Tibial nerve (tissue), 4 donors: Measurements from ENCODE around the gene DGKD. TPM values are rescaled to one million over a fixed set of nuclear protein-coding genes. Genes with fewer than 3 reads are reported as not detected.

ENCODE experiments used
- DNase-seq, 2 donors: peaks; one replicate each; pipeline ENCODE4 v3.0.0-alpha.2; 2019; ENCODE audit warnings: low spot score in 2 of 2
- H3K27ac ChIP-seq, 4 donors: fragments of 200-600 bp; sonication (generic) in 3 of 4; one replicate each; pipeline ENCODE4 v1.5.1; 2017 to 2019; ENCODE audit warnings: mild to moderate bottlenecking in 1 of 4
- H3K27me3 ChIP-seq, 2 donors: fragments of 200-600 bp; sonication (generic) in 1 of 2; one replicate each; pipeline versions ENCODE4 v1.5.1 to v1.6.0; 2017 to 2019
- H3K36me3 ChIP-seq, 3 donors: fragments of 200-600 bp; sonication (generic); one replicate each; pipeline ENCODE4 v1.5.1; 2018 to 2019
- H3K4me1 ChIP-seq, 4 donors: fragments of 200-600 bp; sonication (generic) in 3 of 4; one replicate each; pipeline ENCODE4 v1.5.1; 2017 to 2019
- H3K4me3 ChIP-seq, 4 donors: fragments of 200-600 bp; sonication (generic) in 3 of 4; one replicate each; pipeline ENCODE4 v1.5.1; 2017 to 2019; ENCODE audit warnings: mild to moderate bottlenecking in 1 of 4, moderate library complexity in 1 of 4
- H3K9me3 ChIP-seq, 4 donors: fragments of 200-600 bp; sonication (generic) in 3 of 4; one replicate each; pipeline ENCODE4 v1.5.1; 2017 to 2019
- EP300 ChIP-seq, 2 donors: sonication (generic); formaldehyde crosslinking; IDR thresholded peaks; one replicate each; pipeline ENCODE4 v1.6.1; 2017; ENCODE audit warnings: antibody characterized with exemption in 2 of 2, mild to moderate bottlenecking in 1 of 2
- POLR2A ChIP-seq, 2 donors: fragments of 450-650 bp; IDR thresholded peaks; one replicate each; pipeline ENCODE4 v1.6.1; 2017; ENCODE audit warnings: antibody characterized with exemption in 2 of 2, mild to moderate bottlenecking in 2 of 2, moderate library complexity in 2 of 2
- WGBS, 2 donors: methylation state at CpG; one replicate each; pipeline ENCODE4 v1.1.5; 2018; 5-methylcytosine and 5-hydroxymethylcytosine counted together
- total RNA-seq, 4 donors: library from RNA; depleted of rRNA; stranded (reverse); fragments of >200 nt; gene quantifications; one replicate each; pipeline ENCODE4 v1.1.0, GENCODE V29; 2016
- TF ChIP-seq, protein P1 (sequence below), 5 experiments: fragments of 200-600 bp in 3 of 5; fragments of 450-650 bp in 2 of 5; sonication (generic) in 3 of 5; IDR thresholded peaks; one replicate each; pipeline ENCODE4 v1.5.1; 2016 to 2019; ENCODE audit warnings: antibody characterized with exemption in 5 of 5, mild to moderate bottlenecking in 3 of 5, moderate library complexity in 2 of 5

The DGKD gene
- total RNA-seq, 4 donors from 2014 or later = 6.5 to 11.7 (median 7.4) TPM

DNA sequence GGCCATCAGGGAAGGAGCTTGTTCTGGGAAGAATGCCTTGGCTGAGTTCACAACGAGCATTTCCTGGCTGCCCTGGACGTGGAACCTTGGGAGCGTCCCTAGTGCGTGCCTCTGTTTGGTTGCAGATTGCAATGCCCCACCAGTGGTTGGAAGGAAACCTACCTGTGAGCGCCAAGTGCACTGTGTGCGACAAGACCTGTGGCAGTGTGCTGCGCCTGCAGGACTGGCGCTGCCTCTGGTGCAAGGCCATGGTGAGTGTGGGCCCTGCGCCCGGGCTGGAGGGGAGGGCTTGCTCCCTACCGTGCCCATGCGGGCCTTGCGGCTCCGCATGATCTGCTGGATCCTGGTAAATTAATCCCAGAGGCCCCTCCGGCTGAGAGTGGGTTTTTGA, 81.9 kb downstream of the DGKD start:
- Histone ChIP-seq H3K27me3 (no peaks in the 10 kb centered on the region), H3K4me3 (no peak overlapping the region), H3K36me3 (peaks cover 0 to 54% (median 3%) of the 10 kb centered on the region in 3 donors), H3K27ac (no peak overlapping the region), H3K9me3 (no peaks in the 10 kb centered on the region), H3K4me1 (no peaks in the 10 kb centered on the region)
- TF ChIP-seq POLR2A (IDR thresholded peaks at IDR 0.05) = no peak
- TF ChIP-seq, protein P1, sequence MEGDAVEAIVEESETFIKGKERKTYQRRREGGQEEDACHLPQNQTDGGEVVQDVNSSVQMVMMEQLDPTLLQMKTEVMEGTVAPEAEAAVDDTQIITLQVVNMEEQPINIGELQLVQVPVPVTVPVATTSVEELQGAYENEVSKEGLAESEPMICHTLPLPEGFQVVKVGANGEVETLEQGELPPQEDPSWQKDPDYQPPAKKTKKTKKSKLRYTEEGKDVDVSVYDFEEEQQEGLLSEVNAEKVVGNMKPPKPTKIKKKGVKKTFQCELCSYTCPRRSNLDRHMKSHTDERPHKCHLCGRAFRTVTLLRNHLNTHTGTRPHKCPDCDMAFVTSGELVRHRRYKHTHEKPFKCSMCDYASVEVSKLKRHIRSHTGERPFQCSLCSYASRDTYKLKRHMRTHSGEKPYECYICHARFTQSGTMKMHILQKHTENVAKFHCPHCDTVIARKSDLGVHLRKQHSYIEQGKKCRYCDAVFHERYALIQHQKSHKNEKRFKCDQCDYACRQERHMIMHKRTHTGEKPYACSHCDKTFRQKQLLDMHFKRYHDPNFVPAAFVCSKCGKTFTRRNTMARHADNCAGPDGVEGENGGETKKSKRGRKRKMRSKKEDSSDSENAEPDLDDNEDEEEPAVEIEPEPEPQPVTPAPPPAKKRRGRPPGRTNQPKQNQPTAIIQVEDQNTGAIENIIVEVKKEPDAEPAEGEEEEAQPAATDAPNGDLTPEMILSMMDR (IDR thresholded peaks at IDR 0.05) = no peak
- TF ChIP-seq EP300 (IDR thresholded peaks at IDR 0.05) = no peak
- WGBS, 2 donors = 93 to 95% methylated on average over 6 to 15 of the region's 15 CpGs
- no peak for DNase-seq

DNA sequence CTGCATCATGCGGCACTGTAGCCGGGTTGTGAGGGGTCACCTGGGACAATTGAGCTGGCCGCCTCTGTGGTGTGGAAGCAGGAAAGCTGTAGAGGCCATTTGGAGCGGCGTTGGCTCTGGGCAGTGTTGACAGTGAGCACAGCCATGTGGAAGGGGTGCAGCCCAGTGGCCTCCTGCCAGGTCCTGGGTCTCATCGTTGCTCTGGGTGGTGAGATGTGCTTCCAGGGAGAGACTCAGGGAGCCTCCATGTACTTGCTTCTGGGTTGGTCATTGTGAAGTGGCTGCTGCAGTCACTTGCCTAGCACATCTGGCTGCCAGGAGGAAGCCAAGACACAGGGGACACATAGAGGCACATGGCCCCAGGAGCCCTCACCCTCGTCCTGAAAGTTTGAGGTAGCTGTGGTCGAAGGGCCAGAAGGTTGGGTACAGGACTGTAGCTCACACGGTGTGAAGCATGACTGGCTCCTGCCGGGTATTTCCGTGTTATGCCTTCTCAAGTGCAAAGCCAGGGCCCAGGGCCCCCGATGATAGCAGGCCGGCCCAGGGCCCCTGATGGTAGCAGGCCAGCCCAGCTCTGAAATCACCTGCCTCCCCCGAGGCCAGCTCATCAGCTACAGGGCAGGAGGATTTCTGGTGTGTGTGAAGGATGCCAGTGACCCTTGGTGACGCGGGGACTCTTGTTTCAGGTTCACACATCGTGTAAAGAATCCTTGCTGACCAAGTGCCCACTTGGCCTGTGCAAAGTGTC, 82.6 kb downstream of the DGKD start:
- no peaks in the 10 kb centered on the region for H3K4me1 ChIP-seq
- H3K27ac ChIP-seq = no peak overlapping the region
- no peaks in the 10 kb centered on the region for H3K9me3 ChIP-seq
- peaks cover 0 to 57% (median 3%) of the 10 kb centered on the region in 3 donors for H3K36me3 ChIP-seq
- DNase-seq = no peak
- H3K27me3 ChIP-seq = no peaks in the 10 kb centered on the region
- H3K4me3 ChIP-seq = no peak overlapping the region
- WGBS, 2 donors = 93% methylated on average over 15 to 16 of the region's 17 CpGs
- no peak for TF ChIP-seq POLR2A (IDR thresholded peaks at IDR 0.05)
- TF ChIP-seq, protein P1 (IDR thresholded peaks at IDR 0.05) = no peak
- TF ChIP-seq EP300 (IDR thresholded peaks at IDR 0.05) = no peak

DNA sequence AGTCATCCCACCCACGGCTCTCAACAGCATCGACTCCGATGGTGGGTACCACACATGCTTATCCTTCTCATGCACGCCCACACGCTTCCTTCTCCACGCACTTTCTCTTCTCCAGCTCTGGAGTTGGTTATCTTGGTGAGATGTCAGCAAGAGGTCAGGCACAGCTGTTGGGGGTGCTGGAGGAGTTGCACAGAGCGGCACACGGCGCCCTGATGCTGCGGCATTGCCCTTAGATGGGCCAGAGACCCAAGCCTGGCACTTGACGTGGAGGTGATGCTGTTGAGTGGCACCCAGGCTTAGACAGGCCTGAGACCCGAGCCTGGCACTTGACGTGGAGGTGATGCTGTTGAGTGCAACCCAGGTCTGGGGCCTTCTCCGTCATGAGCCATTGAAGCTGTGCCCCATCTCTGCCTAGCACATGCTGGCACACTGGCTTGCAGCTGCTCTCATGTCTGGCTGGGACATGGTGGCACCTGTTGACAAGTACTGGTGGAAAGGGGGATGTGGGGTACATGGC, 83.2 kb downstream of the DGKD start:
- 87 to 88% methylated on average over 11 to 14 of the region's 14 CpGs for WGBS, 2 donors
- no peak for DNase-seq
- Histone ChIP-seq H3K27ac (no peak overlapping the region), H3K4me1 (no peaks in the 10 kb centered on the region), H3K4me3 (no peak overlapping the region), H3K9me3 (no peaks in the 10 kb centered on the region), H3K27me3 (no peaks in the 10 kb centered on the region), H3K36me3 (peaks cover 0 to 60% (median 3%) of the 10 kb centered on the region in 3 donors)
- TF ChIP-seq POLR2A (IDR thresholded peaks at IDR 0.05) (no peak), EP300 (IDR thresholded peaks at IDR 0.05) (no peak)
- TF ChIP-seq, protein P1 (IDR thresholded peaks at IDR 0.05) = no peak

DNA sequence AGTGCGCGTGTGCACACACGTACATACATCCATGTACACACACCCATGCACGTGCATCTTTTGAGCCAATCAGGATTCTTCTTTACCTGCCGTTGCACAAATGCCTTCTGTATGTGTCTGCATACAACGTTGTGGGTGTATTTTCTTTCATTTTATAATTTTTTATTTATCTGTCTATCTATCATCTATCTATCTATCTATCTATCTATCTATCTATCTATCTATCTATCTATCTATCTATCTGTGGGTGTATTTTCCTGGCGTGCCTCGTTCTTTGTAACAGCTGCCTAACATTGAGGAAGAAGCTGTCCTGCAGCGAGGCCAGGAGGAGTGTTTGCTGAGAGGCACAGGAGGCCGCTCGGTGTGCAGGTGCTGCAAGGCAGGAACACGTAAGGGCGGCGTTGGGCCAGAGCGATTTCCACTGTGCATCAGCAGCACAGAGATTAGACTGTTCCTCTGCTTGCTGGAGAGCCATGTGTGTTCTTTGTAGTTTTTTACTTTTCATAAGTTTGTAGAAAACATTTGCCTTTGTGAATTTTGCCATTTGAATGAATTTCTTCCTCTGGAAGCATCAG, 84.4 kb downstream of the DGKD start:
- Histone ChIP-seq H3K4me1 (no peaks in the 10 kb centered on the region), H3K36me3 (peaks cover 0 to 60% (median 3%) of the 10 kb centered on the region in 3 donors), H3K9me3 (no peaks in the 10 kb centered on the region), H3K4me3 (no peak overlapping the region), H3K27me3 (no peaks in the 10 kb centered on the region), H3K27ac (no peak overlapping the region)
- DNase-seq = no peak
- WGBS, 2 donors = 92% methylated on average over 15 of the region's 15 CpGs
- TF ChIP-seq, protein P1 (IDR thresholded peaks at IDR 0.05) = no peak
- TF ChIP-seq POLR2A (IDR thresholded peaks at IDR 0.05) (no peak), EP300 (IDR thresholded peaks at IDR 0.05) (no peak)

DNA sequence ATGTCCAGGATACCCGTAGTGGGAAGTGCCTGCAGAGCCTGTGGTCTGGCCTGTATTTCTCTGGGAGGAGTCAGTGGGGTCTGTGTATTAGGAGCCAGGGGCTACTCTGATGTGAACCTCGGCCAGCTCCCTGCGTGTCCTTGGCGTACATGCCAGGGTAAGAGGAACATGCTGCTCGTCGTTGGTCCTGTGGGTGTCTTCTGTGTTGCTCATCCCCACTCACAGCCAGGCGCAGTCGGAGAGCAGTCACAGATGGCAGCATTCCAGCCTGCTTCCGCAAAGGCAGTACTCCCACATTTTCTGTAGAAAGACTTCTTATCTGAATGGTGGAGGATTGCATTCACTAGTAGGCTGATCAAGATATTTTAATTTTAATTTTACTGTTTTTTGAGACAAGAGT, 84.9 kb downstream of the DGKD start:
- DNase-seq = no peak
- Histone ChIP-seq H3K4me1 (no peaks in the 10 kb centered on the region), H3K4me3 (no peak overlapping the region), H3K36me3 (peaks cover 0 to 62% (median 3%) of the 10 kb centered on the region in 3 donors), H3K9me3 (no peaks in the 10 kb centered on the region), H3K27ac (no peak overlapping the region), H3K27me3 (no peaks in the 10 kb centered on the region)
- TF ChIP-seq EP300 (IDR thresholded peaks at IDR 0.05) (no peak), POLR2A (IDR thresholded peaks at IDR 0.05) (no peak)
- TF ChIP-seq, protein P1 (IDR thresholded peaks at IDR 0.05) = no peak
- 42 to 63% methylated on average over 8 to 9 of the region's 9 CpGs for WGBS, 2 donors
